ENCODE measurements around the gene CIRBP. TPM values are rescaled to one million over a fixed set of nuclear protein-coding genes. Genes with fewer than 3 reads are reported as not detected.

The CIRBP gene
- total RNA-seq, 1 donor from 2014 or later = 462 TPM

- H3K27ac Mint-ChIP-seq = peak overlapping the region; percentile 97
- peak; percentile 84 for DNase-seq (ENCODE audit: low spot score, unreplicated experiment)
- H3K4me3 Mint-ChIP-seq (ENCODE audit: low read depth) = peak overlapping the region; percentile 81
- H3K36me3 Mint-ChIP-seq (ENCODE audit: insufficient read depth) = peaks cover 7% of the 10 kb centered on the region
- peaks cover 9% of the 10 kb centered on the region for H3K4me1 Mint-ChIP-seq (ENCODE audit: low read depth)
- H3K9me3 Mint-ChIP-seq (ENCODE audit: low read depth) = no peaks in the 10 kb centered on the region
- H3K27me3 Mint-ChIP-seq = no peaks in the 10 kb centered on the region
- TF ChIP-seq CTCF (IDR thresholded peaks at IDR 0.05; ENCODE audit: unreplicated experiment) = peak; percentile 81
Measured at GRCh38 chr19:1248786-1249297, 20.3 kb upstream of the CIRBP start.

- no peak for TF ChIP-seq CTCF (IDR thresholded peaks at IDR 0.05; ENCODE audit: unreplicated experiment)
- peak overlapping the region; percentile 75 for H3K4me3 Mint-ChIP-seq (ENCODE audit: low read depth)
- H3K36me3 Mint-ChIP-seq (ENCODE audit: insufficient read depth) = peaks cover 7% of the 10 kb centered on the region
- H3K9me3 Mint-ChIP-seq (ENCODE audit: low read depth) = no peaks in the 10 kb centered on the region
- H3K27me3 Mint-ChIP-seq = no peaks in the 10 kb centered on the region
- peak overlapping the region; percentile 84 for H3K27ac Mint-ChIP-seq
- DNase-seq (ENCODE audit: low spot score, unreplicated experiment) = peak; percentile 90
- H3K4me1 Mint-ChIP-seq (ENCODE audit: low read depth) = peaks cover 9% of the 10 kb centered on the region
Measured at GRCh38 chr19:1249298-1249989, 19.7 kb upstream of the CIRBP start.

DNA sequence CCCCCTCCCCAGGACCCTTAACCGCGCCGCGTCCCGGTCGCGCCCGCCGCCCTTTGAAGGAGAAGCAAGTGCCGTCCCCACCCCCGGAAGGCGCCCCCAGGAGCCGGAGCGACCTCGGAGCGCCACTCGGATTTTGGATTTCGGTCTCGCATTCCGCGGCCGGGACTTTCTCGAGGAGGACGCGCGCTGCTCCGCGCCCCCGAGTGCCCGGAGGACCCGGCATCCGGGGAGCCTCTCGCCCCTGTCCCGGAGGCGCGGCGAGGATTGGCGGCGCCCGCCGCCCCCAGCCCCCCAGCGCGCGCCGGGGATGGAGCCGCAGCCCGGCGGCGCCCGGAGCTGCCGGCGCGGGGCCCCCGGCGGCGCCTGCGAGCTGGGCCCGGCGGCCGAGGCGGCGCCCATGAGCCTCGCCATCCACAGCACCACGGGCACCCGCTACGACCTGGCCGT is 19.1 kb upstream of the CIRBP start:
- Mint-ChIP-seq H3K27me3 (no peaks in the 10 kb centered on the region), H3K4me3 (ENCODE audit: low read depth) (peak overlapping the region; percentile 75), H3K27ac (no peak overlapping the region), H3K36me3 (ENCODE audit: insufficient read depth) (peaks cover 13% of the 10 kb centered on the region), H3K4me1 (ENCODE audit: low read depth) (peaks cover 7% of the 10 kb centered on the region), H3K9me3 (ENCODE audit: low read depth) (no peaks in the 10 kb centered on the region)
- no peak for DNase-seq (ENCODE audit: low spot score, unreplicated experiment)
- no peak for TF ChIP-seq CTCF (IDR thresholded peaks at IDR 0.05; ENCODE audit: unreplicated experiment)

GRCh38 chr19:1250437-1251260 is 18.5 kb upstream of the CIRBP start:
- Mint-ChIP-seq H3K4me1 (ENCODE audit: low read depth) (peaks cover 7% of the 10 kb centered on the region), H3K27ac (peak overlapping the region; percentile 81), H3K9me3 (ENCODE audit: low read depth) (no peaks in the 10 kb centered on the region), H3K36me3 (ENCODE audit: insufficient read depth) (peaks cover 13% of the 10 kb centered on the region), H3K27me3 (no peaks in the 10 kb centered on the region), H3K4me3 (ENCODE audit: low read depth) (peak overlapping the region; percentile 88)
- DNase-seq (ENCODE audit: low spot score, unreplicated experiment) = peak; percentile 67
- TF ChIP-seq CTCF (IDR thresholded peaks at IDR 0.05; ENCODE audit: unreplicated experiment) = no peak

Data from progenitor cell of endocrine pancreas (in vitro differentiated cells).